GM21526 (cell line): ENCODE results near the gene TLDC2.
"Not testable (repeated sequence)": the region's sequence is repeated elsewhere in the genome, so short reads cannot be mapped to it uniquely, and the experiment has no call there.

Experiments used
- ATAC-seq: cut with Tn5 transposase; IDR thresholded peaks from one replicate; pipeline ENCODE4 v1.9.1; 2021; ENCODE audit warnings: moderate library complexity; ENCODE audit not compliant: unreplicated experiment, low FRiP score

TLDC2 gene

DNA sequence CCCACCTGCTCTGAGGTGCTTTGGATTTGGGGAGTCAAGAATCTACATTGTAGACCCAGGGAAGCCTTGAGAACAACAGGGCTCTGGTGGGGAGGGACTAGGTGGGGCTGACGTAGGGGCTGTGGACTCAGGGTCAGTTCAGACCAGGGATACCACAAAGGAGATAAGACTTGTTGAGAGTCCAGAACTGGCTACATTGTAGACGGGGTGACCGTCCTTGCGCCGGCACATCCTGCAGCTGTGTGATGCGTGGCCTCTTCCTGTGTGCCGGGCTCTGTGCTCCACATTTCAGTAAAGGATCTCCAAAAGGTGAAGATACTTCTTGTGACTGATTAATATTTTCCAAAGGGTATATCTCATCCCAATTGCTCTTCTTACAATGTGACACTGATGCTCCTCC lies 9.8 kb upstream of the TLDC2 start:
- no peak for ATAC-seq

DNA sequence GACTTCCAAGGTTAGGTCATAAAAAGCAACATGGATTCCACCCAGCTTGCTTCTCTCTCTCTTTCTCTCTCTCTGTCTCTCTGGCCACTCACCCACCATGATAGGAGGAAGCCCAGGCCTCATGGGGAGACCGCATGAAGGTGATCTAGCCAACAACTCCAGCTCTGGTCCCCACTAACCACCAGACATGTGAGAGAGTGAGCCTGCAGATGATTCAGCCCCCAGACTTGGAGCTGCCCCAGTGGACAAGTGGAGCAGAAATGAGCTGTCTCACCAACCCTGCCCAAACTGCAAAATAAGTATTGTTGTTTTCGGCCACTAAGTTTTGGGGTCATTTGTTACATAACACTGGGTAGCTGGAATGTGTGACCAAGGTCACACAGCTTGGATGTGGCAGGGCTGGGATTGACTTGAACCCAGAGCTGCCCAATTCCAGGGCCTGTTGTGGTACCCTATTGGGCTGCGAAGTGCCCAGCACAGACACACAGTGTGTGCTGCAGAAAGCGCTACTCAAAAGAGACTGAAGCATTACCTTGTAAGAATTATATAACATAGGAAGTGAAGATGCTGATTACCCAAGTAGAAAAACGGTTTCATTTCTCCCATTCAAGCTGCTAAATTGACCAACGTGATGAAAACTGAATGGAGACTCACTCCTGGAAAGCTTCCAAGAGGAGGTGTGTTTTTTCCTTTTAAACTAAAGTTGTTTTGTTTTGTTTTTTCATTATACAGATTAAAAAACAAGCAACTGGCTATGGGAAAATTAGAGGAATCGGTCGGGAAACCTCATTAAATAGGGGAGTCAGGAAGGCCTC lies 9.1 kb upstream of the TLDC2 start:
- ATAC-seq: no peak

GRCh38 chr20:36871640-36872570 lies 4.0 kb upstream of the TLDC2 start:
- no peak for ATAC-seq

DNA sequence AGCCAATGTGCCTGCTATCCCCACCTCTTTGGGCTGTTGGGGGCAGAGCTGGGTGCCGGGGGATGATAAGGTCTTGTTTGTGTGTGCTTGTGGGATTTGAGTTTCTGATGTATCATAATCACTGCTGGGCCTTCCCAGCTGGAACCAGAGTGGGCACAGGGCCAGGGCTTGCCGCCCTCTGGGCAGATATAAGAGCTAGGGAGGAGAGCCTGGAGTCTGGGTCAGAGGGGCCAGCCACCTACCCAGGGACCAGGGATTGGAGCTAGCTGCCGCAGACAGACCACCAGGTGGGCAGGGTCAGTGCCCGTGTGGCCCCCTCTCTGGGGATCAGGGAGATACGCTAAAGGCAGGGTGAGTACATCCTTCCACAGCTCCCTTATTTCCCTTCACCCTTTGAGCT lies 3.1 kb upstream of the TLDC2 start:
- no peak for ATAC-seq

GRCh38 chr20:36873498-36874189 lies 2.3 kb upstream of the TLDC2 start:
- ATAC-seq: no peak

- not testable (repeated sequence) for ATAC-seq
Observed at GRCh38 chr20:36875093-36875492, 845 bp upstream of the TLDC2 start.

DNA sequence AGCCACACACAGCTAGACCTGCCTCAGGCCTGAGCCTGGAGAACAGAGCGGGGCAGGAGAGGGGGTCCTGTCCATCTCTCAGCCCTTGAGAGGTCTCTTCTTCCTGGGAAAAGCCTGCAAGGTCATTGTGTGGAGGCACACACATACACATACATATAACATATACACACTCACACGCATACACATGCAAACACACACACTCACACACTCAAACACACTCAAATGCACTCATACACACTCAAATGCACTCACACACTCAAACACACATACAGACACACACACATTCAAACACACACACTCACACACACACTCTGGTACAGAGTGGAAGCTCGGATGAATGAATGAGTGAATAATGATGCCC lies 515 bp downstream of the TLDC2 start:
- ATAC-seq: no peak

GRCh38 chr20:36878941-36879340 lies 3.0 kb downstream of the TLDC2 start:
- no peak for ATAC-seq

- no peak for ATAC-seq
Observed at GRCh38 chr20:36880741-36881250, 4.9 kb downstream of the TLDC2 start.

DNA sequence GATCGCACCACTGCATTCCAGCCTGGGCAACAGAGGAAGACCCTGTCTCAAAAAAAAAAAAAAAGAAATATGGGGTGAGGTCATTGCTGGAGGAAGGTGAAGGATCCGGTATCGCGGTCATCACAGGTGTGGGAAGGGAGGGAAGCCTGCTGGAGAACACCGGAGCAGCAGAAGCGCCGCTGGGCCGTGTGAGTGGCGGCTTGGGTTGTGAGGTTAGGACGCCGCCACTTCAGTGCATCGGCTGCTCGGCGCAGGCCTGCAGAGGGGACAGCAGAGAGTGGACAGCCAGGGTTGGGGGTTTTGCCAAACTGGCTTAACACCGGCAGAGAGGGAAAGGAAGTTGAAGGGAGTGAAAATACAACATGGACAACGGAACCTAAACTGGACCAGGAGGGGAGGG lies 5.4 kb downstream of the TLDC2 start:
- no peak for ATAC-seq

- no peak for ATAC-seq
Observed at GRCh38 chr20:36881888-36882287, 6.0 kb downstream of the TLDC2 start.

DNA sequence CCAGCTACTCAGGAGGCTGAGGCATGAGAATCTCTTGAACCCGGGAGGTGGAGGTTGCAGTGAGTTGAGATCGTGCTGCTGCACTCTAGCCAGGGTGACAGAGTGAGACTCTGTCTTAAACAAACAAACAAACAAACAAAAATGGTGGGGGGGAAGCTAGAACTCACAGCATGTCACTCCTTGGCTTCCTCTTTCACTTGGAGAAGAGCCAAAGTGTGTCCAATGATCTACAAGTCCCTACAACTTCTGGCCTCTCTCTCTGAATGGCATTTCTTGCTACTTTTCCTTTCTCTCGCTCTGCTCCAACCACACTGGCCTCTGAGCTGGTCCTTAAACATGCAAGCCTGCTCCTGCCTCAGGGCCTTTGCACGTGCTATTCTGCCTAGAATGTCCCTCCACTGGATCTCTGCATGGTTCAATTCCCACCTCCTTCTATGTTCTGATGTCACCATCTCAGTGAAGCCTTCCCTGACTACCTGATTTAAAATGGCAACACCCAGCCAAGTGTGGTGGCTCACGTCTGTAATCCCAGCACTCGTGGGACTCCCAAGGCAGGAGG lies 8.1 kb downstream of the TLDC2 start:
- ATAC-seq: no peak

GRCh38 chr20:36885356-36885755 lies 9.4 kb downstream of the TLDC2 start:
- ATAC-seq: no peak

- ATAC-seq: no peak
Observed at GRCh38 chr20:36886859-36887751, 11.2 kb downstream of the TLDC2 start.

DNA sequence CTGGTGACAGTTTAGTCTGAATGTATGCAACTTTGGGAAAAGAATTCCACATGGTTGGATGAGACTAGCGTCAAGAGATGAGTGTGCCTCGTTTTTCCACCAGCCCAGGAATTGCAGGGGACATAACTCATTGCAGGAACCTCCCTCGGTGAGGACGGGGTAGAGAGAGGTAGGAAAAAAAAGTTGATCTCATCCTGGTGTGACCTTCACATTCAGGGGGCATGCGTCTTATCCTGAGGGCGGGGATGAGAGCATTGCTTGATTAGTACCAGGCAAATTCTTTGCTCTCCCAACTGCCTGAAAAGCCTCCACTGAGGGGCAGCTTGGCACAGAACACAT lies 11.8 kb downstream of the TLDC2 start:
- no peak for ATAC-seq

- ATAC-seq: no peak
Observed at GRCh38 chr20:36888880-36889516, 13.1 kb downstream of the TLDC2 start.

GRCh38 chr20:36890586-36890985 lies 14.6 kb downstream of the TLDC2 start:
- ATAC-seq: no peak

DNA sequence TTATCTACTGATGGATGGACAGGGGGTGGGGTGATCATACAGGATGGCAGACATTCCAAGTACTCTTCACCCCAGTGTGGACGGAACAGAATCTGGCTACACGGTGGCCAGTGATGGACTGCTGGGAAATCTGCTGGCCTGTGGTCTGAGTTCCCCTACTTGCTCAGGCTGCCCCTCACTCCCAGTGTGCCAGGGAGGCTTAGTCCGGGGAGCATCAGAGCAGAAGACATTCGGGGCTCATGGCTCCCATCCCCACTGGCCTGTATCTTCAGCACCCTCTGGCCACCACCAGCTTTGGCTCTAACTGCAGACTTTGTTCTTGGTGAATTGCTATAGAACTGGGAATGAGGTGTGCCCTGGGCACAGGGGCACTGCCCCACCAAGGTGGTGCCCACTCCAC lies 15.3 kb downstream of the TLDC2 start:
- ATAC-seq: no peak

- no peak for ATAC-seq
Observed at GRCh38 chr20:36893801-36894200, 17.9 kb downstream of the TLDC2 start.
